ENCODE results near the gene UEVLD. TPM values are rescaled to one million over a fixed set of nuclear protein-coding genes. Genes with fewer than 3 reads are reported as not detected.

The UEVLD gene
- total and polyA plus RNA-seq, 9 of the 15 experiments (the other 6 are each of a cell fraction or from before 2014, with no cell fraction given) = 4.7 to 12.6 (median 7.4) TPM

- Histone ChIP-seq H3K9ac (ENCODE audit: insufficient read depth in 1 of 2, low read depth in 2 of 2, low read length in 2 of 2) (peak within 1 kb of the TSS; percentile 93), H3K27ac (ENCODE audit: extremely low read depth, low read depth, low read length) (peak within 1 kb of the TSS; percentile 94), H4K20me1 (replicated peaks; ENCODE audit: control insufficient read depth, insufficient read depth, low read length) (no peaks in the 10 kb centered on the region; the same call in 1 of the 2 replicates), H3K36me3 (ENCODE audit: control insufficient read depth, insufficient read depth, low read length) (no peaks in the 10 kb centered on the region), H2AFZ (ENCODE audit: low read depth, low read length) (peak within 1 kb of the TSS; percentile 95), H3K27me3 (ENCODE audit: control insufficient read depth in 2 of 2, insufficient read depth in 2 of 2, low read length in 2 of 2) (no peaks in the 10 kb centered on the region), H3K79me2 (ENCODE audit: control insufficient read depth, insufficient read depth, low read length) (peaks cover 44% of the 10 kb centered on the region), H3K4me2 (ENCODE audit: insufficient read depth, low read length) (peak within 1 kb of the TSS; percentile 95), H3K4me1 (replicated peaks in 1 of 2; ENCODE audit: control insufficient read depth in 2 of 2, insufficient read depth in 2 of 2, low read length in 2 of 2) (peaks cover 4 to 5% of the 10 kb centered on the region in 2 experiments; a peak in 3 of 5 replicates), H3K9me3 (replicated peaks; ENCODE audit: control insufficient read depth, insufficient read depth, low read depth, low read length) (no peaks in the 10 kb centered on the region), H3K9me1 (ENCODE audit: control insufficient read depth, insufficient read depth, low read length) (no peaks in the 10 kb centered on the region), H3K4me3 (peak within 1 kb of the TSS; percentile 95)
- DNase-seq (ENCODE audit: extremely low read depth in 1 of 4, low spot score in 3 of 4) = peak; percentile 91 to 100 (median 92)
- WGBS (ENCODE audit: insufficient coverage, low coverage, missing lambda C conversion rate) = under 1% methylated on average over 57 of the region's 60 CpGs
- in situ Hi-C loops (cut with MboI) = no loop called here
- TSS peak; percentile 97 for BruUV-seq (replicated peaks)
- ATAC-seq = peak; percentile 98
- POLR2A ChIA-PET = interaction anchor here (0.6 to 2.0 kb wide), 19 partner anchors 8 to 352 kb away, joined by 3 to 10 read pairs (median 3); partner anchors contain the start of genes IGSF22 and UEVLD
- FAIRE-seq = peak; percentile 100
- intact Hi-C loops (cut with micrococcal nuclease) = loop anchor here (5.0 kb wide), 1 partner anchor 47 kb away; the partner anchor contains the start of gene UEVLD
- CTCF ChIA-PET (ENCODE audit: low intra/inter-chr PET ratio) = no interaction called here
- TF ChIP-seq FOXK1 (CRISPR knock-in tag; IDR thresholded peaks at IDR 0.05; ENCODE audit: borderline replicate concordance) (0 out of 2 replicates have a peak, but pooled peaks have one; percentile 41), NBN (IDR thresholded peaks at IDR 0.05; ENCODE audit: low read depth) (peak; percentile 89; the same call in 1 of the 2 replicates), TOE1 (IDR thresholded peaks at IDR 0.05; ENCODE audit: borderline replicate concordance) (peak; percentile 29; the same call in 1 of the 2 replicates), TOE1 (CRISPR knock-in tag; IDR thresholded peaks at IDR 0.05; ENCODE audit: borderline replicate concordance, low read depth) (no peak), FOXA3 (CRISPR knock-in tag; conservative IDR thresholded peaks at IDR 0.05 in 1 of 2, IDR thresholded peaks at IDR 0.05 in 1 of 2) (0 out of 4 replicates have a peak, but pooled peaks of 1 of the 2 experiments have one; percentile 21), CREM (IDR thresholded peaks at IDR 0.05; ENCODE audit: low read depth) (peak; percentile 99), KDM4B (IDR thresholded peaks at IDR 0.05; ENCODE audit: borderline replicate concordance in 2 of 2, low read depth in 1 of 2) (peak in 1 of 2 experiments; percentile 81; a peak in 1 of 4 replicates), GABPB1 (CRISPR knock-in tag; IDR thresholded peaks at IDR 0.05) (peak; percentile 99), CTCFL (IDR thresholded peaks at IDR 0.05; ENCODE audit: borderline replicate concordance, insufficient read depth, low read depth, low read length, poor library complexity, severe bottlenecking) (no peak), ELF2 (CRISPR knock-in tag; IDR thresholded peaks at IDR 0.05) (peak; percentile 95), TAF1 (IDR thresholded peaks at IDR 0.05; ENCODE audit: control insufficient read depth, extremely low read depth, insufficient read depth, low read length, severe bottlenecking) (peak; percentile 83), PHF8 (IDR thresholded peaks at IDR 0.05; ENCODE audit: borderline replicate concordance, low read length) (peak; percentile 96), SAP30 (IDR thresholded peaks at IDR 0.05; ENCODE audit: borderline replicate concordance, insufficient read depth, low read depth, low read length, poor library complexity, severe bottlenecking) (peak; percentile 84), PTRF (tag; IDR thresholded peaks at IDR 0.05) (no peak), DDX20 (tag; IDR thresholded peaks at IDR 0.05; ENCODE audit: low read depth) (no peak), SPI1 (IDR thresholded peaks at IDR 0.05; ENCODE audit: borderline replicate concordance, low read depth, low read length) (peak; percentile 42; the same call in 1 of the 2 replicates), SP1 (CRISPR knock-in tag; IDR thresholded peaks at IDR 0.05) (peak; percentile 94), ATF1 (CRISPR knock-in tag; IDR thresholded peaks at IDR 0.05) (peak; percentile 91), ATF1 (tag; IDR thresholded peaks at IDR 0.05) (peak; percentile 99)
Measured at GRCh38 chr11:18634140-18635032, 45.9 kb upstream of the UEVLD start, which contains the start of gene SPTY2D1. Gene SPTY2D1 (minus strand): TSS chr11:18634342. CDS start chr11:18634257, 85 bp downstream.
